ENCODE measurements around the gene HDAC8. TPM values are rescaled to one million over a fixed set of nuclear protein-coding genes. Genes with fewer than 3 reads are reported as not detected.
"Not testable (repeated sequence)": the region's sequence is repeated elsewhere in the genome, so short reads cannot be mapped to it uniquely, and the experiment has no call there.

HDAC8 gene
- total RNA-seq, 2 donors from 2014 or later, result 12.0 to 13.0 TPM

GRCh38 chrX:72461766-72462165 lies 110.9 kb downstream of the HDAC8 start:
- Histone ChIP-seq H3K4me3 (no peak overlapping the region), H3K27ac (no peak overlapping the region), H3K4me1 (no peaks in the 10 kb centered on the region), H3K9me3 (no peaks in the 10 kb centered on the region), H3K36me3 (peaks cover 4% of the 10 kb centered on the region), H3K27me3 (no peaks in the 10 kb centered on the region)
- DNase-seq (ENCODE audit: low spot score), result no peak
- TF ChIP-seq, protein P1, sequence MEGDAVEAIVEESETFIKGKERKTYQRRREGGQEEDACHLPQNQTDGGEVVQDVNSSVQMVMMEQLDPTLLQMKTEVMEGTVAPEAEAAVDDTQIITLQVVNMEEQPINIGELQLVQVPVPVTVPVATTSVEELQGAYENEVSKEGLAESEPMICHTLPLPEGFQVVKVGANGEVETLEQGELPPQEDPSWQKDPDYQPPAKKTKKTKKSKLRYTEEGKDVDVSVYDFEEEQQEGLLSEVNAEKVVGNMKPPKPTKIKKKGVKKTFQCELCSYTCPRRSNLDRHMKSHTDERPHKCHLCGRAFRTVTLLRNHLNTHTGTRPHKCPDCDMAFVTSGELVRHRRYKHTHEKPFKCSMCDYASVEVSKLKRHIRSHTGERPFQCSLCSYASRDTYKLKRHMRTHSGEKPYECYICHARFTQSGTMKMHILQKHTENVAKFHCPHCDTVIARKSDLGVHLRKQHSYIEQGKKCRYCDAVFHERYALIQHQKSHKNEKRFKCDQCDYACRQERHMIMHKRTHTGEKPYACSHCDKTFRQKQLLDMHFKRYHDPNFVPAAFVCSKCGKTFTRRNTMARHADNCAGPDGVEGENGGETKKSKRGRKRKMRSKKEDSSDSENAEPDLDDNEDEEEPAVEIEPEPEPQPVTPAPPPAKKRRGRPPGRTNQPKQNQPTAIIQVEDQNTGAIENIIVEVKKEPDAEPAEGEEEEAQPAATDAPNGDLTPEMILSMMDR (IDR thresholded peaks at IDR 0.05), result no peak

DNA sequence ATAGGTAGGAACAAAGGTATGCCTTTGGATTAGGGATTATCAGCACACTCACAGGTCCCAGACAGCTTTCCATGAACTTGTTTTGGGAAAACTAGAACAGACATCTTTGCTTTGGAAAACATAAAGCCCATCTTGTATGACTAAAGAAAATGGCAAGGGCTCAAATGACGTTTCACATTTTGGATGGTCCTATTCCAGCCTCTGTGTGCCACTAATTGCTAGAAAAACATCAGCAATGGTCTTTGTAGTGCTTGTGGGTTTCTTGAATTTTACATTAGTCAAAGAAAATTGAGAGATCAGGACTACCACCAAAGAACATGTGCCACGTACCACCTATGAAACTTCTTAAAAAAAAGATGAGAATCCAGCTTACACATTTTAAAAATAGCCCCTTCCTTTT lies 111.4 kb downstream of the HDAC8 start:
- TF ChIP-seq, protein P1 (IDR thresholded peaks at IDR 0.05), result no peak
- no peaks in the 10 kb centered on the region for H3K9me3 ChIP-seq
- H3K36me3 ChIP-seq, result peaks cover 4% of the 10 kb centered on the region
- H3K27me3 ChIP-seq, result no peaks in the 10 kb centered on the region
- no peaks in the 10 kb centered on the region for H3K4me1 ChIP-seq
- DNase-seq (ENCODE audit: low spot score), result no peak
- H3K4me3 ChIP-seq, result no peak overlapping the region
- no peak overlapping the region for H3K27ac ChIP-seq

DNA sequence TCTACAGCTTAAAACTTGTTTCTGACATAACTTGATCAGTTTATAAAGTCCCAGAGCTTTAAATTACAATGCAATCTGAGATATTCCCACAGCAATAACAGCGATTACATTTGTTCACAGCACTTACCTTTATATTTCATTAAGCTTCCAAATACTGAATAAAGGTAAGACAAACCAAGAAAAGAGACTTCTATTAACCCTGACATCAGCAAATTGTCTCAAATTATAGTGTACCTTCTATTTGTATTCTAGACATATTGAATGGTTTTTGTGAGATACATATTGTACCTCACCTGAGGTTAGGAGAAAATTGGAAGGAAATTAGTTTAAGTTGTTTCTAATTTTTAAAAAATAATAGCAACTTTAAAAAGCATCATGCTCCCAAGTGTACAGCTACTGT lies 111.9 kb downstream of the HDAC8 start:
- H3K4me1 ChIP-seq, result no peaks in the 10 kb centered on the region

DNA sequence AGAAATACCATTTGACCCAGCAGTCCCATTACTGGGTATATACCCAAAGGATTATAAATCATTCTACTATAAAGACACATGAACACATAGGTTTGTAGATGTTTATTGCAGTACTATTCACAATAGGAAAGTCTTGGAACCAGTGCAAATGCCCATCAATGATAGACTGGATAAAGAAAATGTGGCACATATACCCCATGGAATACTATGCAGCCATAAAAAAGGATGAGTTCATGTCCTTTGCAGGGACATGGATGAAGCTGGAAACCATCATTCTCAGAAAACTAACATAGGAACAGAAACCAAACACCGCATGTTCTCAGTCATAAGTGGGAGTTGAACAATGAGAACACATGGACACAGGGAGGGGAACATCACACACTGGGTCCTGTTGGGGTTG lies 123.6 kb downstream of the HDAC8 start:
- H3K4me1 ChIP-seq; H3K9me3 ChIP-seq; H3K27ac ChIP-seq; H3K27me3 ChIP-seq; DNase-seq (ENCODE audit: low spot score); H3K4me3 ChIP-seq; H3K36me3 ChIP-seq: not testable (repeated sequence)

More for the DNA sequence above, 111.9 kb downstream of the HDAC8 start:
- H3K27me3 ChIP-seq, result no peaks in the 10 kb centered on the region
- no peaks in the 10 kb centered on the region for H3K9me3 ChIP-seq
- H3K36me3 ChIP-seq, result peaks cover 4% of the 10 kb centered on the region
- H3K4me3 ChIP-seq, result no peak overlapping the region
- no peak overlapping the region for H3K27ac ChIP-seq
- DNase-seq (ENCODE audit: low spot score), result no peak
- TF ChIP-seq, protein P1 (IDR thresholded peaks at IDR 0.05), result no peak

- H3K27me3 ChIP-seq; DNase-seq (ENCODE audit: low spot score); H3K4me1 ChIP-seq; H3K27ac ChIP-seq; H3K36me3 ChIP-seq; H3K4me3 ChIP-seq: not testable (repeated sequence)
- H3K9me3 ChIP-seq, result peaks cover 0 to 19% of the 10 kb centered on the region in 2 donors
These were observed 131.9 kb downstream of the HDAC8 start for GRCh38 chrX:72440764-72441163.

GRCh38 chrX:72436010-72436409 lies 136.6 kb downstream of the HDAC8 start:
- Histone ChIP-seq H3K27me3 (no peaks in the 10 kb centered on the region), H3K36me3 (no peaks in the 10 kb centered on the region), H3K9me3 (peaks cover 0 to 28% of the 10 kb centered on the region in 2 donors), H3K4me1 (no peaks in the 10 kb centered on the region), H3K4me3 (no peak overlapping the region), H3K27ac (no peak overlapping the region)
- no peak for DNase-seq (ENCODE audit: low spot score)
- TF ChIP-seq, protein P1 (IDR thresholded peaks at IDR 0.05), result no peak

- DNase-seq (ENCODE audit: low spot score), result no peak
- no peak overlapping the region for H3K27ac ChIP-seq
- H3K27me3 ChIP-seq, result no peaks in the 10 kb centered on the region
- peaks cover 0 to 6% of the 10 kb centered on the region in 2 donors for H3K9me3 ChIP-seq
- TF ChIP-seq, protein P1 (IDR thresholded peaks at IDR 0.05), result no peak
- no peaks in the 10 kb centered on the region for H3K36me3 ChIP-seq
- no peaks in the 10 kb centered on the region for H3K4me1 ChIP-seq
- H3K4me3 ChIP-seq, result no peak overlapping the region
These were observed 142.2 kb downstream of the HDAC8 start for GRCh38 chrX:72430405-72430968.

Measured in right atrium auricular region (tissue), 2 donors.